ENCODE data around the gene SPTBN1. TPM values are rescaled to one million over a fixed set of nuclear protein-coding genes. Genes with fewer than 3 reads are reported as not detected.

Gene SPTBN1
- 382 and 432 TPM in 2 replicates for total RNA-seq

GRCh38 chr2:54455563-54456361 lies at the start of gene SPTBN1:
TSS of gene SPTBN1 (plus strand) at chr2:54456327. CDS start at chr2:54526419, 70,092 bp downstream.

Other genes starting within 250 kb of the SPTBN1 start
- not detected in 2 replicates for gene TSPYL6, start 200.1 kb upstream of the SPTBN1 start, total RNA-seq

Data from endothelial cell of coronary artery (primary cell).